Measurements from ENCODE around the gene RPH3AL.
"Not testable (repeated sequence)": the region's sequence is repeated elsewhere in the genome, so short reads cannot be mapped to it uniquely, and the experiment has no call there.

The RPH3AL gene

GRCh38 chr17:226108-227077 lies 126.2 kb downstream of the RPH3AL start:
- no peak for DNase-seq (ENCODE audit: low read depth in 2 of 2)

GRCh38 chr17:225551-225950 lies 127.1 kb downstream of the RPH3AL start:
- DNase-seq (ENCODE audit: low read depth in 2 of 2): no peak

GRCh38 chr17:224576-224975 lies 128.0 kb downstream of the RPH3AL start:
- DNase-seq (ENCODE audit: low read depth in 2 of 2): not testable (repeated sequence)

DNA sequence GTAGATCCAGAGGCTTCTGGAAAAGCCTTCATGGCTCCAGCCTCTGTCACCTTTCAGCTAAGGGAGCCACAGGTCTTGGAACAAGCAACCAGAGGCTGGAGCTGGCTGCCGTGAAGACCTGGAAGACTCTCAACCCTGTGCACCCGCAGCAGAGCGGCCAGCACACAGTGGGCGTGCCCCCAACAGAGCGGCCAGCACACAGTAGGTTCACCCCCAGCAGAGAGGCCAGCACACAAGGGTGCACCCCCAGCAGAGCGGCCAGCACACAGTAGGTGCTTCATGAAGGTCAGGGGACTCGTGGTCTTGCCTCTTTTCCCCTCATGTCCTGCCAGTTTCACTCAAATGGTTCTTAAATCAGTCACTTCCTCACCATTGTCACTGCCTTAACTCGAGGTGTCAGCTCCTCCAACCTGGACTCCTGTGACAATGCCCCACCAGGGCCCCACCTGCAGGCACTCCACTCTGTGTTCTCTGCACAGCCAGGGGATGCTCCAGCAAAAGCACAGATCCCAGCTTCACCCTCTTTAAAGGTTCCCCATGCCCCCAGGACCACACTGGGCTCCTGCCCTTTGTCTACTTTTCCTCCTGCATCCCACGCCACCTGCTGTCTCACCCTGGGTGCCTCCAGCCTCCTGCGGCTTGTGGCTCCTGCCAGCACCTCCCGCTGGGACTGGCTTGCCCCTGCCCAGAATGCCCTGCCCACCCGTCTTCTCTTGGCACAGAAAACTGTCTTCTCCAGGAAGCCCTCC lies 128.7 kb downstream of the RPH3AL start:
- no peak for DNase-seq (ENCODE audit: low read depth in 2 of 2)

DNA sequence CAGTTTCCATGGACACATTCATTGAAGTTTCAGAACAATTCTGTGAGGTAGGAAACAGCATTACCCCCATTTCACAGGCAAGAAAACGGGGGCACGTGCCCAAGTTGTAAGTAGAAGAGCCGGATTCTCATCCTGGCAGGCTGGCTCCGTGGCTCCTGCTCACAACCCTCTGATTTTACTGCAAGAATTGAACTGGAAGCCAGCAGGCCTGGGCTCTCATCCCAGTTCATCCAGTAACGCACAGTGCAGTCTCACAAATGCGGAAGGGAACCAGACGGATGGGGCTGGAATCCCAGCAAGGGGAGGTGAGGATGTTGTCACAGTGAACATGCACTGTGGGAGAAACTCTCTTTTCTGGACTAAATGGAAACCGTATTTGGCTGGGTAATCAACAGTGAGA lies 130.4 kb downstream of the RPH3AL start:
- DNase-seq (ENCODE audit: low read depth in 2 of 2): no peak

DNA sequence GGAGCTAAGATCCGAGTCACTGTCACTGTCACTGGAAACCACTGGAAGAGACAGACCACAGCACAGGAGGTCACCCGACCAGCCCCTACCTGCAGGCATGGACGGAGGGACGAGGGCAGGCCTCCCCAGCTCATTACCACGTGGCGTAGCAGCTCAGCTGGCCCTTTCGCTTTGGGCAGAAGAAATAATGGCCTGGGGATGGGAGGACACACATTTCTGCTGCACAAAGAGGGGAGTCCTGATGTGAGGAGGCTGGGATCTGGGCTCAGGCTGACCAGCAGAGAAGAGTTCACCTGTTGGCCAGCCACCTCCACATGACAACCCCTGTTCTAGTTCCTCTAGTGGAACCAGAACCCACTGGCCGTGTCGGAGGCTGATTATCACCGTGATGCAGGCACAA lies 132.9 kb downstream of the RPH3AL start:
- no peak for DNase-seq (ENCODE audit: low read depth in 2 of 2)

GRCh38 chr17:218432-219110 lies 134.0 kb downstream of the RPH3AL start:
- DNase-seq (ENCODE audit: low read depth in 2 of 2): no peak

DNA sequence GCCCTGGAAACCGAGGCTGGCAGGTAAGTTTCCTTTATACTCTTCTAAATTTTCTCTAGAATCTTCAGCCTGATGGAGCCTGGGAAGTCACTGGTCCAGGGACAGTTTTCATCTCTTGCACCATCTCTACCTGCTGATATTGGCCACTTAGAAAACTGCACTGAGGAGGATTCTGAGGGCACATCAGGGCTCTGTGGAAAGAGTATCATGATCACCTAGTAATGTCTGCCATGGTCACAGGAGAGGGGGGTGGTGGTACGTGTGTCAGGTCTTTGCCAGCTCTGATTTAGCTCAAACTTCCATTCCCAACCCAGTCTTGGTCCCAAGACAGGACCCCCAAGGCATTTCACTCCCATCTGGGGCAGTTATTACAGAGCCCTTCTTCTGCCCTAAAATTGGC lies 136.0 kb downstream of the RPH3AL start:
- no peak for DNase-seq (ENCODE audit: low read depth in 2 of 2)

DNA sequence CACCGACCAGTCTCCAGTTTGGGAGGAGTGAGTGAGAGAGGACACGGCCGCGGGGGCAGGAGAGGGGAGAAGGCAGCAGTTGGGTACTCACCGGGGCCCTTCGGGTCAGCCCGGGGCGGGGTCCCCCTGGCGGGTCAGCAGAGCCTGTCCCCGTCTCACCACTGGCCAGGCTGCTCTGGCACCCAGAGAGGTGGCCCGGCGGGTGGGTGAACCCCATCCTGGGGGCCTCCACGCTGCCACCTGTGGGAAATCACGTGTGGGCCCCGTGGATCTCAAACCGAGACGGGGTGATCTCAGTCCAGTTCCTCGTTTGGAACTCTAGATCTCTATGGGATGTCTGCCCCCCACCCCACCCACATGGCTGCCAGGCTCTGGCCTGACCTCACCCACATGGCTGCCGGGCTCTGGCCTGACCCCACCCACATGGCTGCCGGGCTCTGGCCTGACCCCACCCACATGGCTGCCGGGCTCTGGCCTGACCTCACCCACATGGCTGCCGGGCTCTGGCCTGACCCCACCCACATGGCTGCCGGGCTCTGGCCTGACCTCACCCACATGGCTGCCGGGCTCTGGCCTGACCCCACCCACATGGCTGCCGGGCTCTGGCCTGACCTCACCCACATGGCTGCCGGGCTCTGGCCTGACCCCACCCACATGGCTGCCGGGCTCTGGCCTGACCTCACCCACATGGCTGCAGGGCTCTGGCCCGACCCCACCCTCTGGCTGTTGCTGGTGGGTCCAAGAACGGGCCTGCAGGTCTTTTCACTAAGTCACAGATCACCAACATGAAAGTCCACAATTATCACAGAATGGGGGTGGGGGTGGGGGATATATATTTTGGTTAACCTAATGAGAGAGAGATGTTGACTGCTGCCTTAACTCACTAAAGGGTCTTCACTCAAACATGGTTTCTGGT lies 136.8 kb downstream of the RPH3AL start:
- not testable (repeated sequence) for DNase-seq (ENCODE audit: low read depth in 2 of 2)

DNA sequence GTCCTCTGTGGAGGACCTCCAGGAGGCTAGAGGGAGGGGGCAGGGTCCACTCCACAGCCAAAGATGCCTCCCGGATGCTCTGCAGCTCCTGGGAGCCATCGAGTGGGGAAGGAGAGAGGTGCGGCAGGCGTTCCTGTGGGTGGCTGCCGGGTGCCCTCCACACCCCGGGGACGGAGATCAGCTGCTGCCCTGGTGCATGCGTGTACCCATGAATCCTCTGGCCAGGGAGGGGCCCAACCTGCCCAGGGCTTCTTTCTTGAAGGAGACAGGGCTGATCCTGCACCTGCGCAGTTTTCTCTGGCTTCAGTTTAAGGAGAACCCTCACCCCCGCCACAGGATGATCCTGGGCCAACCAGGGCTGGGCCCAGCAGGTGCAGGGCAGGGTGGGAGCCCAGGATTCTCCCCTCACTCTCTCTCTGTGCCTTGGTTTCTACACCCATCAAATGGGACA lies 137.7 kb downstream of the RPH3AL start:
- no peak for DNase-seq (ENCODE audit: low read depth in 2 of 2)

DNA sequence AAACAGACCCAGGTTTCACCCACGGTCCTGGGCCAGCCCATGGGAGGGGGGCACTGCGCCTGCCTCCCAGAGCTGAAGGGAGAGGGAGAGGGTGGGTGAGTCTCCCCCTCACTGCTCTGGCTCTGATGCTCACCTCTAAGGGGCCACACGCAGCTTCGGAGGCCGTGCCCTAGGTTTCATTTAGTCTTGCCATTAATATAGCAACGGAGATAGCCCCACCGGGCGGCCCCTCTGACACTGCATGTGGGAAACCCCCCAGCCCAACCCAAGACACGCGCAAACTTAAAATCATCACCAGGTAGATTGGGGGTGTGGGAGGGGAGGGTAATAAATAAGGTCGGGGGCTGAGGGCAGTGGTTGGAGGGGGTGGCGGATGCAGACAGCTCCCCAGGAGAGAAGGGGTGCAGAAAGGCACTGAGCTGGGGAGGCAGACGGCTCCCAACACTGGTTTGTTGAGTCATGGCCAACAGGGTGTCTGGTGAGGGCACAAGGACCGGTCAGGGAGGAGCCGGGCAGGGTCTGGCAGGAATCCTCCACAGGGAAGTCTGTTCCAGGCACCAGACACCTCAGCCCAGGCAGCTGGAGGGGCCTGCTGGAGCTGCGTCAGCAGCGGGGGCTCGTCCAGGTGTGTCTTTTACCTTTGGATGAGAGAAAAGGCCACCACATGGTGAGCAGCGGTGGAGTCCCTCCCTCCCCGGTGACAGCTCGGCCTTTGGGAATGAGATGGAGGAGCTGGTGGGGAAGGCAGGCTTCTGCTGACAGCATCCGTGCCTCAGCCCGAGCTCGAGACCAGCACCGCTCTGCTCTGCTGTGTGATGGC lies 139.1 kb downstream of the RPH3AL start:
- DNase-seq (ENCODE audit: low read depth in 2 of 2): no peak

- no peak for DNase-seq (ENCODE audit: low read depth in 2 of 2)
These were observed 142.2 kb downstream of the RPH3AL start for GRCh38 chr17:210402-210801.

- DNase-seq (ENCODE audit: low read depth in 2 of 2): no peak
These were observed 144.2 kb downstream of the RPH3AL start for GRCh38 chr17:208429-208828.

GRCh38 chr17:207775-208174 lies 144.8 kb downstream of the RPH3AL start:
- DNase-seq (ENCODE audit: low read depth in 2 of 2): no peak

DNA sequence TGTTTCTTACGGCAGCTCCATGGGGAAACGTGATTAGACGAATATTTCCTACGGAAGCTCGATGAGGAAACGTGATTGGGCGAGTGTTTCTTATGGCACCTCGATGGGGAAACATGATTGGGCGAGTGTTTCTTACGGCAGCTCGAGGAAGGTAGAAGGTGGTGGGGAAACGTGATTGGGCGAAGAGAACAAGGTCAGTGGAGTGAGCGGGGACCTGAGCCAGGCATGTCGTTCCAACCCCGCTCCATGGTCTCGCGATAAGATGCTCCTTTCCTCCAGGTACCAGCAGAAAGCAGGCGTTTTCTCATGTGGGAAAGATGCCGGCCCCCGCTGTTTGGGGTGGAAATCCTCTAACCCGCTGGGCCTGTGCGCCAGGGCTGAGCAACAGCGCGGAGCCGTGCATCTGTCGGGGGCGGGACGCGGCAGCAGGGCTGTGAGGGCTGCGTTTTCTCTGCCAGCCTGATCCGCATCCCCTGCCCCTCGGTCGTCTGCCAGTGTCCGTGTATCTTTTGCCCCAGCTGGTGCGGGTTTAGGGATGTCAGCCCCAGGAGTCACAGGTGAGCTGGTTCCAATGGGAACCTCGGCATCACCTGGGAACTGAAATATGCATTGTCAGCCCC lies 145.6 kb downstream of the RPH3AL start:
- DNase-seq (ENCODE audit: low read depth in 2 of 2): no peak

GRCh38 chr17:206484-206883 lies 146.1 kb downstream of the RPH3AL start:
- not testable (repeated sequence) for DNase-seq (ENCODE audit: low read depth in 2 of 2)

DNA sequence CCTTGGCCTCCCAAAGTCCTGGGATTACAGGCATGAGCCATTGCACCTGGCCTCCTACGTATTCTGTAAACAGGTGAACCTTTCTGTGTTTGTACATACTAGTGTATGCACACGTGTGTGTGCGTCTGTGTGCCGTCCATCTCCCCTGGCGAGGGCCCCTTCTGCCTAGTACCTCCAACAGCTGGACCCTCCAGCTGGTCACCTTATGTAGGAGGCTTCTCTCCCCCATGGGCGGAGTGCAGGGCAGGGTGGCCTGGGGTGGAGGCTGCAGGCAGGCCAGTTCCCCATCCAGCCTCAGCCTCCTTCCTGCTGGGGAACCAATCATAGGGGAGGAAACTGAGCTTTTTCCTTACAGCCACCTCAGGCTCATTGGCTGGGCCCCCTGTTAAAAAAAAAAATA lies 146.8 kb downstream of the RPH3AL start:
- no peak for DNase-seq (ENCODE audit: low read depth in 2 of 2)

DNA sequence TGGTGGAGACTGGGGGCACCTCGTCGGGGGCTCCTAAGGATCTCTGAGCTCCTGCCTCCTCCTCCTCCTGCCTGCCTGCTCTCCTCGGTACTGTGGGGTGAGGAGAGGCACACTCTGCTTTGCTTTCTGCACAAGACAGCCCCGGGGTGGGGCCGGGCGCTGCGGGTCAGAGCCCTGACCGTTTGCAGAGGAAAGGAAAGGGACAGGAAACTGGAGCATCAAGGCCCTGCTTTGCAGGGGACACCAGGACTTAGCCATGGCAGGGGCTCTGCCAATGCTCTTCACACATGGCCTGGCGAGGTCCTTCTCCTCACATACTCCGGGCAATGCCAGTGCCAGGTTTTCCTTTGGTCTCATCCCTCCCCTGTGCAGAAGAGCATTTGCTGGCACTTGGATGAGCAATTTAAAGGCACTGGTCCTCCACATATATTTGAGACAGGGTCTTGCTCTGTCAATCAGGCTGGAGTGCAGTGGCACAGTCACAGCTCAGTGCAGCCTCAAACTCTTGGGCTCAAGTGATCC lies 147.4 kb downstream of the RPH3AL start:
- DNase-seq (ENCODE audit: low read depth in 2 of 2): no peak

GRCh38 chr17:204427-205147 lies 148.0 kb downstream of the RPH3AL start:
- no peak for DNase-seq (ENCODE audit: low read depth in 2 of 2)

All from activated CD8-positive, alpha-beta memory T cell treated with anti-CD3 and anti-CD28 coated beads for 4 hours (primary cell).